ENCODE results near the gene GRXCR2. TPM values are rescaled to one million over a fixed set of nuclear protein-coding genes. Genes with fewer than 3 reads are reported as not detected.

The GRXCR2 gene
- total and polyA plus RNA-seq, 2 donors from 2014 or later = not detected

GRCh38 chr5:145911164-145911563 is 38.4 kb upstream of the GRXCR2 start:
- DNase-seq = no peak
- no peak for FAIRE-seq
- H3K27ac ChIP-seq (ENCODE audit: low read depth in 2 of 2, low read length in 2 of 2) = no peak overlapping the region
- H3K9ac ChIP-seq (ENCODE audit: low read length in 3 of 3) = no peak overlapping the region
- H3K4me3 ChIP-seq (ENCODE audit: low read length in 3 of 3) = no peak overlapping the region
- intact Hi-C loops (cut with DNase I) = no loop called here
- no peaks in the 10 kb centered on the region for H3K27me3 ChIP-seq (ENCODE audit: control insufficient read depth, insufficient read depth, low read length)
- H3K9me3 ChIP-seq (ENCODE audit: control insufficient read depth in 2 of 3, insufficient read depth in 1 of 3, low read length in 3 of 3) = no peaks in the 10 kb centered on the region
- H3K36me3 ChIP-seq (ENCODE audit: control insufficient read depth in 2 of 3, insufficient read depth in 3 of 3, low read length in 3 of 3) = no peaks in the 10 kb centered on the region
- H3K4me1 ChIP-seq (ENCODE audit: control insufficient read depth in 2 of 3, insufficient read depth in 2 of 3, low read depth in 1 of 3, low read length in 3 of 3) = no peaks in the 10 kb centered on the region
- no peak for TF ChIP-seq CTCF (IDR thresholded peaks at IDR 0.05; ENCODE audit: borderline replicate concordance, extremely low read depth, insufficient read depth)

- Histone ChIP-seq H3K9me3 (ENCODE audit: control insufficient read depth in 2 of 3, insufficient read depth in 1 of 3, low read length in 3 of 3) (no peaks in the 10 kb centered on the region), H3K36me3 (ENCODE audit: control insufficient read depth in 2 of 3, insufficient read depth in 3 of 3, low read length in 3 of 3) (no peaks in the 10 kb centered on the region), H3K9ac (ENCODE audit: low read length in 3 of 3) (no peak overlapping the region), H3K4me3 (ENCODE audit: low read length in 3 of 3) (no peak overlapping the region), H3K27me3 (ENCODE audit: control insufficient read depth, insufficient read depth, low read length) (no peaks in the 10 kb centered on the region), H3K27ac (ENCODE audit: low read depth in 2 of 2, low read length in 2 of 2) (no peak overlapping the region), H3K4me1 (ENCODE audit: control insufficient read depth in 2 of 3, insufficient read depth in 2 of 3, low read depth in 1 of 3, low read length in 3 of 3) (no peaks in the 10 kb centered on the region)
- intact Hi-C loops (cut with DNase I) = no loop called here
- FAIRE-seq = no peak
- TF ChIP-seq CTCF (IDR thresholded peaks at IDR 0.05; ENCODE audit: borderline replicate concordance, extremely low read depth, insufficient read depth) = no peak
- no peak for DNase-seq
Observed at GRCh38 chr5:145908206-145908960, 35.6 kb upstream of the GRXCR2 start.

- TF ChIP-seq CTCF (IDR thresholded peaks at IDR 0.05; ENCODE audit: borderline replicate concordance, extremely low read depth, insufficient read depth) = no peak
- H3K4me3 ChIP-seq (ENCODE audit: low read length in 3 of 3) = no peak overlapping the region
- no peaks in the 10 kb centered on the region for H3K36me3 ChIP-seq (ENCODE audit: control insufficient read depth in 2 of 3, insufficient read depth in 3 of 3, low read length in 3 of 3)
- H3K27ac ChIP-seq (ENCODE audit: low read depth in 2 of 2, low read length in 2 of 2) = no peak overlapping the region
- no peak overlapping the region for H3K9ac ChIP-seq (ENCODE audit: low read length in 3 of 3)
- no peaks in the 10 kb centered on the region for H3K27me3 ChIP-seq (ENCODE audit: control insufficient read depth, insufficient read depth, low read length)
- H3K9me3 ChIP-seq (ENCODE audit: control insufficient read depth in 2 of 3, insufficient read depth in 1 of 3, low read length in 3 of 3) = no peaks in the 10 kb centered on the region
- no peaks in the 10 kb centered on the region for H3K4me1 ChIP-seq (ENCODE audit: control insufficient read depth in 2 of 3, insufficient read depth in 2 of 3, low read depth in 1 of 3, low read length in 3 of 3)
- FAIRE-seq = no peak
- intact Hi-C loops (cut with DNase I) = no loop called here
- no peak for DNase-seq
Observed at GRCh38 chr5:145906401-145906800, 33.6 kb upstream of the GRXCR2 start.
